Suprapubic skin (tissue), 4 donors: Measurements from ENCODE around the gene HMCN1. TPM values are rescaled to one million over a fixed set of nuclear protein-coding genes. Genes with fewer than 3 reads are reported as not detected.

ENCODE experiments used
- DNase-seq, 2 donors: peaks; one replicate each; pipeline ENCODE4 v3.0.0-alpha.2; 2019; ENCODE audit warnings: low spot score in 2 of 2
- H3K27ac ChIP-seq: fragments of 200-600 bp; sonication (generic); one replicate; pipeline ENCODE4 v1.5.1; 2019
- H3K27me3 ChIP-seq: fragments of 200-600 bp; sonication (generic); one replicate; pipeline ENCODE4 v1.5.1; 2019
- H3K36me3 ChIP-seq: fragments of 200-600 bp; sonication (generic); one replicate; pipeline ENCODE4 v1.5.1; 2019
- H3K4me1 ChIP-seq: fragments of 200-600 bp; sonication (generic); one replicate; pipeline ENCODE4 v1.5.1; 2019
- H3K4me3 ChIP-seq: fragments of 200-600 bp; sonication (generic); one replicate; pipeline ENCODE4 v1.5.1; 2019; ENCODE audit warnings: mild to moderate bottlenecking
- H3K9me3 ChIP-seq: fragments of 200-600 bp; sonication (generic); one replicate; pipeline ENCODE4 v1.5.1; 2019
- EP300 ChIP-seq: sonication (generic); formaldehyde crosslinking; IDR thresholded peaks from one replicate; pipeline ENCODE4 v1.6.1; 2017; ENCODE audit warnings: antibody characterized with exemption
- POLR2A ChIP-seq, 2 donors: fragments of 450-650 bp; IDR thresholded peaks; one replicate each; pipeline ENCODE4 v1.6.1; 2017; ENCODE audit warnings: antibody characterized with exemption in 2 of 2, mild to moderate bottlenecking in 2 of 2, moderate library complexity in 2 of 2
- POLR2AphosphoS5 ChIP-seq, 3 donors: sonication (generic); formaldehyde crosslinking; IDR thresholded peaks; one replicate each; pipeline ENCODE4 v1.6.1; 2017; ENCODE audit warnings: antibody characterized with exemption in 3 of 3
- WGBS: methylation state at CpG from one replicate; pipeline ENCODE4 v1.1.5; 2018; 5-methylcytosine and 5-hydroxymethylcytosine counted together
- total RNA-seq, 4 donors: library from RNA; depleted of rRNA; stranded (reverse); fragments of >200 nt; gene quantifications; one replicate each; pipeline ENCODE4 v1.1.0, GENCODE V29; 2016
- TF ChIP-seq, protein P1 (sequence below), 2 donors: fragments of 200-600 bp in 1 of 2; fragments of 450-650 bp in 1 of 2; sonication (generic) in 1 of 2; IDR thresholded peaks; one replicate each; pipeline ENCODE4 v1.5.1; 2016 to 2019; ENCODE audit warnings: antibody characterized with exemption in 2 of 2, mild to moderate bottlenecking in 1 of 2, moderate library complexity in 1 of 2

The HMCN1 gene
- total RNA-seq, 4 donors from 2014 or later, result 2.2 to 5.6 (median 3.7) TPM

DNA sequence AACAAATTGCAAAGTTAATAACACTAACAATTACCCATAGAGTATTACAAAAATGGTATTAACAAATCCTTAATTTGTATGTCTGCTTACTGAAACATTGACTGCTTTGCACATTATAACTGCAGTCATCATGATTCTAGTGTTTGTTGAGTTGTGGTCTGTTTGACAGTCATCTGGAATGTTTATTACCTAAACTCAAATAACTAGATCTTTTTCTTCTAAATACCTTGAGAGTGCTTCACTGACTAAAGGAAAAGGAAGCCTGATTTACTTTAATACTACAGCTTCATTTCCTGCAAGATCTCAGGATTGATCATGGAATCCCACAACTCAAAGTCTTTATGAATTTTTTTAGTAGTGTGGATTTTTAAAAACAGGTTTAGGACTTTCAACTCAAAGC, 70.0 kb downstream of the HMCN1 start:
- Histone ChIP-seq H3K9me3 (no peaks in the 10 kb centered on the region), H3K4me3 (no peak overlapping the region), H3K36me3 (no peaks in the 10 kb centered on the region), H3K27ac (no peak overlapping the region), H3K27me3 (no peaks in the 10 kb centered on the region), H3K4me1 (no peaks in the 10 kb centered on the region)
- no peak for DNase-seq
- TF ChIP-seq POLR2AphosphoS5 (IDR thresholded peaks at IDR 0.05) (no peak), EP300 (no peak), POLR2A (IDR thresholded peaks at IDR 0.05) (no peak)
- TF ChIP-seq, protein P1, sequence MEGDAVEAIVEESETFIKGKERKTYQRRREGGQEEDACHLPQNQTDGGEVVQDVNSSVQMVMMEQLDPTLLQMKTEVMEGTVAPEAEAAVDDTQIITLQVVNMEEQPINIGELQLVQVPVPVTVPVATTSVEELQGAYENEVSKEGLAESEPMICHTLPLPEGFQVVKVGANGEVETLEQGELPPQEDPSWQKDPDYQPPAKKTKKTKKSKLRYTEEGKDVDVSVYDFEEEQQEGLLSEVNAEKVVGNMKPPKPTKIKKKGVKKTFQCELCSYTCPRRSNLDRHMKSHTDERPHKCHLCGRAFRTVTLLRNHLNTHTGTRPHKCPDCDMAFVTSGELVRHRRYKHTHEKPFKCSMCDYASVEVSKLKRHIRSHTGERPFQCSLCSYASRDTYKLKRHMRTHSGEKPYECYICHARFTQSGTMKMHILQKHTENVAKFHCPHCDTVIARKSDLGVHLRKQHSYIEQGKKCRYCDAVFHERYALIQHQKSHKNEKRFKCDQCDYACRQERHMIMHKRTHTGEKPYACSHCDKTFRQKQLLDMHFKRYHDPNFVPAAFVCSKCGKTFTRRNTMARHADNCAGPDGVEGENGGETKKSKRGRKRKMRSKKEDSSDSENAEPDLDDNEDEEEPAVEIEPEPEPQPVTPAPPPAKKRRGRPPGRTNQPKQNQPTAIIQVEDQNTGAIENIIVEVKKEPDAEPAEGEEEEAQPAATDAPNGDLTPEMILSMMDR (IDR thresholded peaks at IDR 0.05), result no peak

- Histone ChIP-seq H3K9me3 (no peaks in the 10 kb centered on the region), H3K27ac (no peak overlapping the region), H3K36me3 (no peaks in the 10 kb centered on the region), H3K4me3 (no peak overlapping the region), H3K4me1 (no peaks in the 10 kb centered on the region), H3K27me3 (no peaks in the 10 kb centered on the region)
- TF ChIP-seq POLR2A (IDR thresholded peaks at IDR 0.05) (no peak), EP300 (no peak), POLR2AphosphoS5 (IDR thresholded peaks at IDR 0.05) (no peak)
- TF ChIP-seq, protein P1 (IDR thresholded peaks at IDR 0.05), result no peak
- DNase-seq, result no peak
- 68% methylated on average over 3 of the region's 3 CpGs for WGBS
These were observed 70.4 kb downstream of the HMCN1 start for GRCh38 chr1:185804608-185805007.

- H3K27me3 ChIP-seq, result no peaks in the 10 kb centered on the region
- no peak overlapping the region for H3K4me3 ChIP-seq
- TF ChIP-seq, protein P1 (IDR thresholded peaks at IDR 0.05), result no peak
- TF ChIP-seq POLR2AphosphoS5 (IDR thresholded peaks at IDR 0.05) (no peak), POLR2A (IDR thresholded peaks at IDR 0.05) (no peak), EP300 (no peak)
- no peak for DNase-seq
- no peaks in the 10 kb centered on the region for H3K4me1 ChIP-seq
- no peaks in the 10 kb centered on the region for H3K9me3 ChIP-seq
- H3K36me3 ChIP-seq, result no peaks in the 10 kb centered on the region
- H3K27ac ChIP-seq, result no peak overlapping the region
These were observed 73.1 kb downstream of the HMCN1 start for GRCh38 chr1:185807275-185807674.

DNA sequence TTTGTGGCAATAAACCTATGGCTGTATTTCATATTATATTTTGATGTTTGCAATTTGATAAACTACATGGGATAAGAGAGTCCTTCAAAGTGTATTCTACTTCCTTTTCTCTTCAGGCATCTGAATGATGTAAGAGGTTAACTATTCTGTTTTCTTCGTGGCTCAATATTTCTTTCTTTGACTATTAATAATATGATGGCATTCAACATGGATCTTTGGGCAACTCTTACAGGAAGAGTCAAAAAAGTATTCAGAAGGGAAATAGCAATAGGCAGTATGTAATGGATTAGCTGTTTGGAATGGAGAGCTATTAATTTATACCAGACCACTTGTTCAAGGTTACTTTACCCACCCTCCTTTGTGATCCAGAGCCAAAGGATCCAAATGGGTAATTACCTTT, 74.4 kb downstream of the HMCN1 start:
- Histone ChIP-seq H3K4me3 (no peak overlapping the region), H3K4me1 (no peaks in the 10 kb centered on the region), H3K27me3 (no peaks in the 10 kb centered on the region), H3K9me3 (no peaks in the 10 kb centered on the region), H3K36me3 (no peaks in the 10 kb centered on the region), H3K27ac (no peak overlapping the region)
- TF ChIP-seq POLR2A (IDR thresholded peaks at IDR 0.05) (no peak), EP300 (no peak), POLR2AphosphoS5 (IDR thresholded peaks at IDR 0.05) (no peak)
- TF ChIP-seq, protein P1 (IDR thresholded peaks at IDR 0.05), result no peak
- DNase-seq, result no peak
- WGBS, result 36% methylated on average over 1 of the region's 1 CpG

DNA sequence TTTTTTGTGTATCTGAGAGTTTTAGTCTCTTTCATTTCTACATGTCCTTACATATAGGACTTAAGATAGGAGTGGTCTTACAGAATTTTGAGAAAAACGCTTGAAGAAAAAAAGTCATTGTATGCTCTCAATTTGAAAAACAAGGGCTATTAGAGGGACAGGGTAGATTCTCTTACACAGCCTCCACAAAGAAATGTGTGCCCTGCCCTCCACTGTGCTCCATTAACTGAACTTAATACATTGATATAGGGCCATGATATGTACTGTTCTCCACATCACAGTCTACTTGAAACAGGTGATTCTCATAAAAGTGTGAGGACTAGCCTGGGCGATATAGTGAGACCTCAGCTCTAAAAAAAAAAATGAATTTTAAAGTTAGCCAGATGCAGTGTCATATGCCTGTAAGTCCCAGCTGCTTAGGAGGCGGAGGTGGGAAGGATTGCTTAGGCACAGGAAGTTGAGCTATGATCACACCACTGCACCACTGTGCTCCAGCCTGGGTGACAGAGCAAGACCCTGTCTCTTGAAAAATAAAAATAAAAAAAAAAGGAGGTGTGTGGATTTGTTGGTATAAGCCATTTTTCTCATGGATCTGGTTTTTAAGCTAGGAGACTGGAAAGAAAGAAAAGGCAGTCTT, 77.0 kb downstream of the HMCN1 start:
- Histone ChIP-seq H3K4me1 (peaks cover under 1% of the 10 kb centered on the region), H3K27ac (no peak overlapping the region), H3K36me3 (no peaks in the 10 kb centered on the region), H3K9me3 (no peaks in the 10 kb centered on the region), H3K27me3 (no peaks in the 10 kb centered on the region), H3K4me3 (no peak overlapping the region)
- DNase-seq, result no peak
- TF ChIP-seq POLR2AphosphoS5 (IDR thresholded peaks at IDR 0.05), result no peak
- TF ChIP-seq POLR2A (IDR thresholded peaks at IDR 0.05), result no peak
- TF ChIP-seq EP300, result no peak
- TF ChIP-seq, protein P1 (IDR thresholded peaks at IDR 0.05), result no peak
- WGBS, result 79% methylated on average over 3 of the region's 3 CpGs
